ENCODE measurements around the gene ADD3. TPM values are rescaled to one million over a fixed set of nuclear protein-coding genes. Genes with fewer than 3 reads are reported as not detected.
A peak's percentile ranks its signal among the peaks of the same experiment; 100 is the strongest.

The ADD3 gene, protein sequence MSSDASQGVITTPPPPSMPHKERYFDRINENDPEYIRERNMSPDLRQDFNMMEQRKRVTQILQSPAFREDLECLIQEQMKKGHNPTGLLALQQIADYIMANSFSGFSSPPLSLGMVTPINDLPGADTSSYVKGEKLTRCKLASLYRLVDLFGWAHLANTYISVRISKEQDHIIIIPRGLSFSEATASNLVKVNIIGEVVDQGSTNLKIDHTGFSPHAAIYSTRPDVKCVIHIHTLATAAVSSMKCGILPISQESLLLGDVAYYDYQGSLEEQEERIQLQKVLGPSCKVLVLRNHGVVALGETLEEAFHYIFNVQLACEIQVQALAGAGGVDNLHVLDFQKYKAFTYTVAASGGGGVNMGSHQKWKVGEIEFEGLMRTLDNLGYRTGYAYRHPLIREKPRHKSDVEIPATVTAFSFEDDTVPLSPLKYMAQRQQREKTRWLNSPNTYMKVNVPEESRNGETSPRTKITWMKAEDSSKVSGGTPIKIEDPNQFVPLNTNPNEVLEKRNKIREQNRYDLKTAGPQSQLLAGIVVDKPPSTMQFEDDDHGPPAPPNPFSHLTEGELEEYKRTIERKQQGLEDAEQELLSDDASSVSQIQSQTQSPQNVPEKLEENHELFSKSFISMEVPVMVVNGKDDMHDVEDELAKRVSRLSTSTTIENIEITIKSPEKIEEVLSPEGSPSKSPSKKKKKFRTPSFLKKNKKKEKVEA
- polyA plus RNA-seq (2011; rRNA removed): 161 and 192 TPM in 2 replicates
- polyA minus RNA-seq (2011; rRNA and poly(A)+ RNA removed): 186 and 271 TPM in 2 replicates

DNA sequence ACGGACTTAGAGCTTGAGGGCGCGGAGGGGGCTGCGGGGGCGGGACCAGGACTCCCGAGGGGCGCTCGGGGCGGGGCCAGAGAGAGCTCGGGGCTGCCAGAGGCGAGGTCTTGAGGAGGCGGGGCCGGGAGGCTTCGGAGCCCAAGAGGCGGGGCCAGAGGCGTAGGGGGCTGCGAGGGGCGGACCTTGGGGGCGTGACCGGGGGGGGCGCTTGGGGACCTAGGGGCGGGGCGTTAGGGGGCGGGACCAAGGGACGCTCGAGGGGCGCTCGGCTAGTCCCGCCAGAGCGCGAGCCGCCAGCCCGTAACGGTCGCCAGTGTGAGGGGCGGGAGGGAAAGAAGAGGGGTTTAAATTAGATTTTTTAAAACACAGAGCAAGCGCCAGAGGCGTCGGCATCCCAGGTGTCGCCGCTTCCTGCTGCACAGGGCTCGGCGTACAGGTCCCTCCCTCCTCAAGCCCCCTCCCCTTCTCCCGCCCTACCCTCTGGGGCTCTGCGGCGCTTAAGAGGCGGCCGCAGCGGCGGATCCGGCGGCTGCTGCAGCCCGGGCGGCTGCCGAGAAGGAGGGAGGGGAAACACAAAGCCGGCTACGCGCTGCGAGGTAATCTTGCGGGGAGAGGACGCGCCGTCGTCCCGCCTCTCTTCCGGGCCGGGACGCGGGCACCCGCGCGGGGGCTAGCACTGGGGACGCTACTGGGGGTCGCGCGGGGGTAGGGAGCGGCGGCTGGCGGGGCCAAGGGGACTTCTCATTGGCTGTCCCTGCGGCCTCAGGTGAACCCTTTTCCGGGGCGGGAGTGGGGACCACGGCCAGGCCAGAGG is at the start of gene ADD3:
ADD3 (plus strand) TSS at position 284 of the 817 bp plus-strand sequence. CDS start 92,670 bp downstream, outside the sequence.
- H3K4me3 ChIP-seq (ENCODE audit: low read depth, low read length): peak within 1 kb of the TSS; percentile 77
- peak within 1 kb of the TSS; percentile 83 for H3K27ac ChIP-seq (ENCODE audit: low read depth, low read length)
- peak; percentile 86 for DNase-seq (ENCODE audit: low read depth, low spot score)
- H3K27me3 ChIP-seq (ENCODE audit: control insufficient read depth, insufficient read depth, low read length): no peaks in the 10 kb centered on the region
- TF ChIP-seq, protein P1, sequence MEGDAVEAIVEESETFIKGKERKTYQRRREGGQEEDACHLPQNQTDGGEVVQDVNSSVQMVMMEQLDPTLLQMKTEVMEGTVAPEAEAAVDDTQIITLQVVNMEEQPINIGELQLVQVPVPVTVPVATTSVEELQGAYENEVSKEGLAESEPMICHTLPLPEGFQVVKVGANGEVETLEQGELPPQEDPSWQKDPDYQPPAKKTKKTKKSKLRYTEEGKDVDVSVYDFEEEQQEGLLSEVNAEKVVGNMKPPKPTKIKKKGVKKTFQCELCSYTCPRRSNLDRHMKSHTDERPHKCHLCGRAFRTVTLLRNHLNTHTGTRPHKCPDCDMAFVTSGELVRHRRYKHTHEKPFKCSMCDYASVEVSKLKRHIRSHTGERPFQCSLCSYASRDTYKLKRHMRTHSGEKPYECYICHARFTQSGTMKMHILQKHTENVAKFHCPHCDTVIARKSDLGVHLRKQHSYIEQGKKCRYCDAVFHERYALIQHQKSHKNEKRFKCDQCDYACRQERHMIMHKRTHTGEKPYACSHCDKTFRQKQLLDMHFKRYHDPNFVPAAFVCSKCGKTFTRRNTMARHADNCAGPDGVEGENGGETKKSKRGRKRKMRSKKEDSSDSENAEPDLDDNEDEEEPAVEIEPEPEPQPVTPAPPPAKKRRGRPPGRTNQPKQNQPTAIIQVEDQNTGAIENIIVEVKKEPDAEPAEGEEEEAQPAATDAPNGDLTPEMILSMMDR (IDR thresholded peaks at IDR 0.05; ENCODE audit: low read depth, low read length): no peak
- ChIA-PET CTCF (interaction anchor here (0.7 to 3.5 kb wide), 4 partner anchors 30 to 124 kb away, joined by 3 to 23 read pairs (median 4); no protein-coding TSS in a partner anchor), POLR2A (interaction anchor here (0.6 to 2.0 kb wide), 12 partner anchors 9 to 124 kb away, joined by 3 to 15 read pairs (median 3); partner anchors contain the start of gene XPNPEP1)
- H3K9me3 ChIP-seq (ENCODE audit: control insufficient read depth, insufficient read depth, low read length): no peaks in the 10 kb centered on the region; the same call in 1 of the 2 replicates

DNA sequence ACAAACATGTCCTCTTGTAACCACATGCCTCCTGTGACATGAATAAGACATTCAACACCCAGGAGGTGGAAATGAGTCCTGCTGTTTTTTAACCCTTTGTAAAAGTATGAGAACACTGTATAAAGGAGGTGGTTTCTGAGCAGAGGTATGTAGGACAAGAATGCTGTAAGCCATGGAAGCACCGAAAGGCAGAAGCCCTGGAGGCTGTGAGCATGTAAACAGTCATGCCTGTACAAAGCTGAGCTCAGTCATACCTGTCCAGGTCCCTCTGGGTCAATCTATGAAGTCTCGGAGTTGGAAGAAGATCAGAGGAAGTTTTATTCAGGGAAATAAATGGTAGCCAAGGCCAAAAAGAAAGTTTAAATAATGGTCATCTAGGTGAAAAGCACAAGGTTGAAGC is 49.7 kb upstream of the ADD3 start:
- CTCF ChIA-PET: interaction anchor here (1.8 to 2.9 kb wide), 2 partner anchors 11 to 74 kb away, joined by 7 to 11 read pairs; no protein-coding TSS in a partner anchor
- TF ChIP-seq, protein P1 (IDR thresholded peaks at IDR 0.05; ENCODE audit: low read depth, low read length): no peak
- POLR2A ChIA-PET: interaction anchor here (0.6 kb wide), 1 partner anchor 174 kb away, joined by 14 read pairs; no protein-coding TSS in a partner anchor

DNA sequence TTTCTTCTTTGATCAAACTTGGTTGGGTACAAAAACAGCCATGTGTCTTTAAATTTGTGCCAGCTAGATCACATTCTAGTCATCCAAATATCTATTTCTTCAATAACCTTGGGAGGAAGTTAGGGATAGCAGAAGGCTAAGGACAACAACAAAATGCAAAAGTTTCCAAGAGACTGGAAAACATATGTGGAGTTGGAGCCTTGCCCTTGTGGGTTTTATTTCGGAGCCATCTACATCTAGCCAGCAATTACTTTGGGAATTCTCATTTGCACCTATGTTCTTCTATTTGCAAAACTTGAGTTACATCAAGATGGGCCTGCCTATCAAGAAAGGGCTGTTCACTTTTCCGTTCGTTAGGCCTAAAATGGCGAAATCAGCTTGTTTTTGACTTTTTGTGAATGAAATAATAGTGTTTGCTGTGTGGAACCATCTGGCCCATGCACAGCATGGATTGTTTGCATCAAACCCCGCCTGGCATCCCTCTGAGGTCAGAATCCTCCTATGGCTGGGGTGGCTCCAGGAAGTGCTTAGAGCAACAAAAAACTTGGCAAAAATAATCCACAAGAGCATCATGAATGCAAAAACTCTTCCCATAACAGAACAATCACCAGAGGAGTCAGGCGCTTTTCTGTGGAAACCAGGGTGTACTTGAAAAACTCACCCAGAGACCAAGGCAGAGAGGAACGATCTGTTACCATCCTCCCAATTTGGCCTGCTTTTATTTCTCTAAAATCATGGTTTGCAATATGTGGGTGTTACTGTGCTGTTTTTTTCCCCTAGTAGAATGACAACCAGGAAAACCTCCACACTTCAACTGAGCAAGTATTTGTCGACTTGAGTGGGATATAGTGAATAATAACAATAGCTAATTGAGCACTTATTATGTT is 48.3 kb upstream of the ADD3 start:
- no peaks in the 10 kb centered on the region for H3K9me3 ChIP-seq (ENCODE audit: control insufficient read depth, insufficient read depth, low read length)
- TF ChIP-seq, protein P1 (IDR thresholded peaks at IDR 0.05; ENCODE audit: low read depth, low read length): no peak
- H3K4me3 ChIP-seq (ENCODE audit: low read depth, low read length): no peak overlapping the region
- ChIA-PET CTCF (interaction anchor here (0.7 kb wide), 1 partner anchor 52 kb away, joined by 3 read pairs; no protein-coding TSS in a partner anchor), POLR2A (no interaction called here)
- no peaks in the 10 kb centered on the region for H3K27me3 ChIP-seq (ENCODE audit: control insufficient read depth, insufficient read depth, low read length)
- H3K27ac ChIP-seq (ENCODE audit: low read depth, low read length): no peak overlapping the region
- DNase-seq (ENCODE audit: low read depth, low spot score): no peak

More for the DNA sequence above, 49.7 kb upstream of the ADD3 start:
- Histone ChIP-seq H3K9me3 (ENCODE audit: control insufficient read depth, insufficient read depth, low read length) (no peaks in the 10 kb centered on the region; the same call in 1 of the 2 replicates), H3K4me3 (ENCODE audit: low read depth, low read length) (no peak overlapping the region), H3K27ac (ENCODE audit: low read depth, low read length) (no peak overlapping the region), H3K27me3 (ENCODE audit: control insufficient read depth, insufficient read depth, low read length) (no peaks in the 10 kb centered on the region)
- DNase-seq (ENCODE audit: low read depth, low spot score): no peak

DNA sequence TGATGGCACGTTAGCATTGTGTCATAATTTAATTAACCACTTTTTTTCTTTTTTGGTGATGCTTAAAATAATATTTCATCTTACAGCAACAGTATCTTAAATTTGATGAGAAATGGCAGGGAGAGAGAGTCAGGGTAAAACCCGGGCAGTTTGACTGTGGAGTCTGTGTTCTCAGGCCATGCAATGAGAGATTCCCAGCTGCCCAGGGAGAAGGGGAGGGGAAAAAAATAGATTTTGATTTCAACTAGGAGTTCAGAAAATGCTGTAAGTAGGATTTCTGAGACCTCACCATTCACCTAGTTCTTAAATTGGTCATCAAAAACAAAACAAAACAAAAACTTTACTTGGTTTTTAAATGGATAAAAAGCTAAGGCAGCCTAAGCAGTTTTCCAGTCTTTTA is 47.1 kb upstream of the ADD3 start:
- TF ChIP-seq, protein P1 (IDR thresholded peaks at IDR 0.05; ENCODE audit: low read depth, low read length): no peak
- H3K9me3 ChIP-seq (ENCODE audit: control insufficient read depth, insufficient read depth, low read length): no peaks in the 10 kb centered on the region
- ChIA-PET CTCF (no interaction called here), POLR2A (no interaction called here)
- no peak for DNase-seq (ENCODE audit: low read depth, low spot score)
- H3K27me3 ChIP-seq (ENCODE audit: control insufficient read depth, insufficient read depth, low read length): no peaks in the 10 kb centered on the region
- no peak overlapping the region for H3K4me3 ChIP-seq (ENCODE audit: low read depth, low read length)
- H3K27ac ChIP-seq (ENCODE audit: low read depth, low read length): no peak overlapping the region
